Measurements from ENCODE around the gene SLC25A38. TPM values are rescaled to one million over a fixed set of nuclear protein-coding genes. Genes with fewer than 3 reads are reported as not detected.

Gene SLC25A38
- total RNA-seq, 1 donor from 2014 or later = 13.6 TPM

GRCh38 chr3:39372833-39373232 is 10.3 kb upstream of the SLC25A38 start:
- Histone ChIP-seq H3K9me3 (ENCODE audit: control insufficient read depth in 3 of 3, low read length in 3 of 3) (no peaks in the 10 kb centered on the region), H3K4me3 (ENCODE audit: low read length in 3 of 3) (no peak overlapping the region), H3K9ac (ENCODE audit: low read depth in 1 of 3, low read length in 3 of 3) (no peak overlapping the region), H3K27me3 (ENCODE audit: control insufficient read depth in 3 of 3, insufficient read depth in 3 of 3, low read length in 3 of 3) (no peaks in the 10 kb centered on the region), H3K36me3 (ENCODE audit: control insufficient read depth in 3 of 3, insufficient read depth in 3 of 3, low read length in 3 of 3) (no peaks in the 10 kb centered on the region), H3K4me1 (ENCODE audit: control insufficient read depth in 3 of 3, insufficient read depth in 3 of 3, low read length in 3 of 3) (no peaks in the 10 kb centered on the region), H3K27ac (ENCODE audit: low read depth, low read length) (no peak overlapping the region)

GRCh38 chr3:39376959-39377634 is 6.1 kb upstream of the SLC25A38 start:
- no peak overlapping the region for H3K4me3 ChIP-seq (ENCODE audit: low read length in 3 of 3)
- H3K27me3 ChIP-seq (ENCODE audit: control insufficient read depth in 3 of 3, insufficient read depth in 3 of 3, low read length in 3 of 3) = no peaks in the 10 kb centered on the region
- peaks cover 0 to 5% (median 0%) of the 10 kb centered on the region in 3 donors for H3K36me3 ChIP-seq (ENCODE audit: control insufficient read depth in 3 of 3, insufficient read depth in 3 of 3, low read length in 3 of 3)
- H3K9ac ChIP-seq (ENCODE audit: low read depth in 1 of 3, low read length in 3 of 3) = no peak overlapping the region
- no peak overlapping the region for H3K27ac ChIP-seq (ENCODE audit: low read depth, low read length)
- no peaks in the 10 kb centered on the region for H3K9me3 ChIP-seq (ENCODE audit: control insufficient read depth in 3 of 3, low read length in 3 of 3)
- H3K4me1 ChIP-seq (ENCODE audit: control insufficient read depth in 3 of 3, insufficient read depth in 3 of 3, low read length in 3 of 3) = no peaks in the 10 kb centered on the region

GRCh38 chr3:39378088-39378487 is 5.1 kb upstream of the SLC25A38 start:
- Histone ChIP-seq H3K9me3 (ENCODE audit: control insufficient read depth in 3 of 3, low read length in 3 of 3) (no peaks in the 10 kb centered on the region), H3K27me3 (ENCODE audit: control insufficient read depth in 3 of 3, insufficient read depth in 3 of 3, low read length in 3 of 3) (no peaks in the 10 kb centered on the region), H3K9ac (ENCODE audit: low read depth in 1 of 3, low read length in 3 of 3) (no peak overlapping the region), H3K4me3 (ENCODE audit: low read length in 3 of 3) (no peak overlapping the region), H3K36me3 (ENCODE audit: control insufficient read depth in 3 of 3, insufficient read depth in 3 of 3, low read length in 3 of 3) (peaks cover 0 to 5% (median 0%) of the 10 kb centered on the region in 3 donors), H3K4me1 (ENCODE audit: control insufficient read depth in 3 of 3, insufficient read depth in 3 of 3, low read length in 3 of 3) (no peaks in the 10 kb centered on the region), H3K27ac (ENCODE audit: low read depth, low read length) (no peak overlapping the region)

- H3K27me3 ChIP-seq (ENCODE audit: control insufficient read depth in 3 of 3, insufficient read depth in 3 of 3, low read length in 3 of 3) = no peaks in the 10 kb centered on the region
- no peak overlapping the region for H3K4me3 ChIP-seq (ENCODE audit: low read length in 3 of 3)
- H3K27ac ChIP-seq (ENCODE audit: low read depth, low read length) = no peak overlapping the region
- no peaks in the 10 kb centered on the region for H3K9me3 ChIP-seq (ENCODE audit: control insufficient read depth in 3 of 3, low read length in 3 of 3)
- H3K36me3 ChIP-seq (ENCODE audit: control insufficient read depth in 3 of 3, insufficient read depth in 3 of 3, low read length in 3 of 3) = peaks cover 0 to 5% (median 0%) of the 10 kb centered on the region in 3 donors
- no peak overlapping the region for H3K9ac ChIP-seq (ENCODE audit: low read depth in 1 of 3, low read length in 3 of 3)
- no peaks in the 10 kb centered on the region for H3K4me1 ChIP-seq (ENCODE audit: control insufficient read depth in 3 of 3, insufficient read depth in 3 of 3, low read length in 3 of 3)
Observed at GRCh38 chr3:39378957-39379777, 4.0 kb upstream of the SLC25A38 start.

- Histone ChIP-seq H3K9me3 (ENCODE audit: control insufficient read depth in 3 of 3, low read length in 3 of 3) (no peaks in the 10 kb centered on the region), H3K27ac (ENCODE audit: low read depth, low read length) (no peak overlapping the region), H3K27me3 (ENCODE audit: control insufficient read depth in 3 of 3, insufficient read depth in 3 of 3, low read length in 3 of 3) (no peaks in the 10 kb centered on the region), H3K9ac (ENCODE audit: low read depth in 1 of 3, low read length in 3 of 3) (no peak overlapping the region), H3K4me1 (ENCODE audit: control insufficient read depth in 3 of 3, insufficient read depth in 3 of 3, low read length in 3 of 3) (peaks cover under 1 to 4% (median 3%) of the 10 kb centered on the region in 3 donors), H3K4me3 (ENCODE audit: low read length in 3 of 3) (no peak overlapping the region), H3K36me3 (ENCODE audit: control insufficient read depth in 3 of 3, insufficient read depth in 3 of 3, low read length in 3 of 3) (peaks cover 0 to 5% (median 0%) of the 10 kb centered on the region in 3 donors)
Observed at GRCh38 chr3:39379778-39380155, 3.4 kb upstream of the SLC25A38 start.

GRCh38 chr3:39381432-39381831 is 1.7 kb upstream of the SLC25A38 start:
- no peaks in the 10 kb centered on the region for H3K9me3 ChIP-seq (ENCODE audit: control insufficient read depth in 3 of 3, low read length in 3 of 3)
- no peak overlapping the region for H3K27ac ChIP-seq (ENCODE audit: low read depth, low read length)
- H3K4me1 ChIP-seq (ENCODE audit: control insufficient read depth in 3 of 3, insufficient read depth in 3 of 3, low read length in 3 of 3) = peaks cover 7 to 13% (median 13%) of the 10 kb centered on the region in 3 donors
- H3K36me3 ChIP-seq (ENCODE audit: control insufficient read depth in 3 of 3, insufficient read depth in 3 of 3, low read length in 3 of 3) = peaks cover 0 to 5% (median 0%) of the 10 kb centered on the region in 3 donors
- H3K9ac ChIP-seq (ENCODE audit: low read depth in 1 of 3, low read length in 3 of 3) = no peak overlapping the region
- H3K4me3 ChIP-seq (ENCODE audit: low read length in 3 of 3) = no peak overlapping the region
- no peaks in the 10 kb centered on the region for H3K27me3 ChIP-seq (ENCODE audit: control insufficient read depth in 3 of 3, insufficient read depth in 3 of 3, low read length in 3 of 3)

GRCh38 chr3:39383881-39384664 is 903 bp downstream of the SLC25A38 start:
- Histone ChIP-seq H3K27me3 (ENCODE audit: control insufficient read depth in 3 of 3, insufficient read depth in 3 of 3, low read length in 3 of 3) (no peaks in the 10 kb centered on the region), H3K36me3 (ENCODE audit: control insufficient read depth in 3 of 3, insufficient read depth in 3 of 3, low read length in 3 of 3) (peaks cover 0 to 5% (median 0%) of the 10 kb centered on the region in 3 donors), H3K9me3 (ENCODE audit: control insufficient read depth in 3 of 3, low read length in 3 of 3) (no peaks in the 10 kb centered on the region), H3K4me1 (ENCODE audit: control insufficient read depth in 3 of 3, insufficient read depth in 3 of 3, low read length in 3 of 3) (peaks cover 11 to 26% (median 13%) of the 10 kb centered on the region in 3 donors), H3K9ac (ENCODE audit: low read depth in 1 of 3, low read length in 3 of 3) (peak overlapping the region; percentile 91 to 97 (median 97)), H3K4me3 (ENCODE audit: low read length in 3 of 3) (peak overlapping the region; percentile 90 to 95 (median 95)), H3K27ac (ENCODE audit: low read depth, low read length) (peak overlapping the region; percentile 97)

GRCh38 chr3:39384665-39385000 is 1.5 kb downstream of the SLC25A38 start:
- Histone ChIP-seq H3K4me3 (ENCODE audit: low read length in 3 of 3) (peak overlapping the region; percentile 34 to 95 (median 95)), H3K36me3 (ENCODE audit: control insufficient read depth in 3 of 3, insufficient read depth in 3 of 3, low read length in 3 of 3) (peaks cover 0 to 9% (median 4%) of the 10 kb centered on the region in 3 donors), H3K9me3 (ENCODE audit: control insufficient read depth in 3 of 3, low read length in 3 of 3) (no peaks in the 10 kb centered on the region), H3K9ac (ENCODE audit: low read depth in 1 of 3, low read length in 3 of 3) (peak overlapping the region in 2 of 3 donors; percentile 82 to 97), H3K27ac (ENCODE audit: low read depth, low read length) (peak overlapping the region; percentile 97), H3K27me3 (ENCODE audit: control insufficient read depth in 3 of 3, insufficient read depth in 3 of 3, low read length in 3 of 3) (no peaks in the 10 kb centered on the region), H3K4me1 (ENCODE audit: control insufficient read depth in 3 of 3, insufficient read depth in 3 of 3, low read length in 3 of 3) (peaks cover 11 to 26% (median 13%) of the 10 kb centered on the region in 3 donors)

- peaks cover 11 to 26% (median 13%) of the 10 kb centered on the region in 3 donors for H3K4me1 ChIP-seq (ENCODE audit: control insufficient read depth in 3 of 3, insufficient read depth in 3 of 3, low read length in 3 of 3)
- peak overlapping the region in 1 of 3 donors; percentile 29 for H3K4me3 ChIP-seq (ENCODE audit: low read length in 3 of 3)
- H3K36me3 ChIP-seq (ENCODE audit: control insufficient read depth in 3 of 3, insufficient read depth in 3 of 3, low read length in 3 of 3) = peaks cover 0 to 15% (median 9%) of the 10 kb centered on the region in 3 donors
- H3K9ac ChIP-seq (ENCODE audit: low read depth in 1 of 3, low read length in 3 of 3) = peak overlapping the region in 1 of 3 donors; percentile 60
- no peak overlapping the region for H3K27ac ChIP-seq (ENCODE audit: low read depth, low read length)
- no peaks in the 10 kb centered on the region for H3K27me3 ChIP-seq (ENCODE audit: control insufficient read depth in 3 of 3, insufficient read depth in 3 of 3, low read length in 3 of 3)
- no peaks in the 10 kb centered on the region for H3K9me3 ChIP-seq (ENCODE audit: control insufficient read depth in 3 of 3, low read length in 3 of 3)
Observed at GRCh38 chr3:39385456-39386090, 2.4 kb downstream of the SLC25A38 start.
